Measurements from ENCODE around the gene PSMC4.

The PSMC4 gene

GRCh38 chr19:39974377-39975155, 3.6 kb downstream of the PSMC4 start:
- TF ChIP-seq CTCF (IDR thresholded peaks at IDR 0.05; ENCODE audit: extremely low read depth, missing control alignments), result no peak
- DNase-seq (ENCODE audit: low spot score), result no peak

- TF ChIP-seq CTCF (IDR thresholded peaks at IDR 0.05; ENCODE audit: extremely low read depth, missing control alignments), result no peak
- DNase-seq (ENCODE audit: low spot score), result no peak
Observed at GRCh38 chr19:39982883-39983282, 11.9 kb downstream of the PSMC4 start.

- no peak for TF ChIP-seq CTCF (IDR thresholded peaks at IDR 0.05; ENCODE audit: extremely low read depth, missing control alignments)
- DNase-seq (ENCODE audit: low spot score), result no peak
Observed at GRCh38 chr19:39983695-39984300, 12.8 kb downstream of the PSMC4 start.

- DNase-seq (ENCODE audit: low spot score), result no peak
- no peak for TF ChIP-seq CTCF (IDR thresholded peaks at IDR 0.05; ENCODE audit: extremely low read depth, missing control alignments)
Observed at GRCh38 chr19:39986643-39987042, 15.7 kb downstream of the PSMC4 start.

- no peak for TF ChIP-seq CTCF (IDR thresholded peaks at IDR 0.05; ENCODE audit: extremely low read depth, missing control alignments)
Observed at GRCh38 chr19:39987167-39987566, 16.2 kb downstream of the PSMC4 start.

GRCh38 chr19:39987596-39987995, 16.6 kb downstream of the PSMC4 start:
- TF ChIP-seq CTCF (IDR thresholded peaks at IDR 0.05; ENCODE audit: extremely low read depth, missing control alignments), result no peak

More at GRCh38 chr19:39987167-39987566, 16.2 kb downstream of the PSMC4 start:
- no peak for DNase-seq (ENCODE audit: low spot score)

GRCh38 chr19:39993605-39994004, 22.6 kb downstream of the PSMC4 start:
- no peak for TF ChIP-seq CTCF (IDR thresholded peaks at IDR 0.05; ENCODE audit: extremely low read depth, missing control alignments)
- no peak for DNase-seq (ENCODE audit: low spot score)

More at GRCh38 chr19:39987596-39987995, 16.6 kb downstream of the PSMC4 start:
- no peak for DNase-seq (ENCODE audit: low spot score)

All from GM20000 (cell line).